ENCODE measurements around the gene ZNF473. TPM values are rescaled to one million over a fixed set of nuclear protein-coding genes. Genes with fewer than 3 reads are reported as not detected.

Gene ZNF473
- total RNA-seq, 1 experiment from 2014 or later = 19.0 TPM

DNA sequence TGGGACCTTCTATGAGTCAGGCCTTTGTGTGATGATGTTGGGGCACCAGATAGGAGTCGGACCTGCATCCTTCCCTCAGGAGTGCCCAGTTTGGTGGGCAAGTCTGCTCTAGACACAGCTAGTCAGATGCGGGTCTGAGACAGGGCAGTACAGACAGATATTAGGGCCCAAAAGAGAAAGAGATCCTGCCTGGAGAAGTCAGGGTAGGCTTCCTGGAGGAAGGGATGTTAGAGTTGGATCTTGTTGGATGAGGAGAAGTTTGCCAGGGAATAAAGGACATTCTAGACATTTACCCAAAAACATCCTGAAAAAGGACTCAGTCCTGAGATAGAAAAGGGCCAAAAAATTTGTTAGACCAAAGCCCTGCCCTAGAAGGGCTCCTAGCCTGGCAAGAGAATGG lies 17.9 kb upstream of the ZNF473 start:
- no peaks in the 10 kb centered on the region for H3K79me1 ChIP-seq (ENCODE audit: insufficient read depth, low read depth, low read length, poor library complexity, severe bottlenecking)
- no peak overlapping the region for H2BK15ac ChIP-seq (ENCODE audit: low read depth, low read length)
- H3K79me2 ChIP-seq (ENCODE audit: insufficient read depth, low read length) = no peaks in the 10 kb centered on the region
- no peak overlapping the region for H2AFZ ChIP-seq (ENCODE audit: low read length)
- H3K18ac ChIP-seq (ENCODE audit: insufficient read length, low read depth, low read length) = no peak overlapping the region
- H4K8ac ChIP-seq (replicated peaks; ENCODE audit: insufficient read length, low read depth, low read length) = no peak overlapping the region
- no peak overlapping the region for H3T11ph ChIP-seq (ENCODE audit: low read length)
- H3K9me3 Mint-ChIP-seq = no peaks in the 10 kb centered on the region
- no peaks in the 10 kb centered on the region for H3K23me2 ChIP-seq (ENCODE audit: insufficient read length, low read depth, low read length, poor library complexity, severe bottlenecking)
- H3K56ac ChIP-seq (ENCODE audit: insufficient read length, low read depth, low read length) = no peak overlapping the region
- H3K4me3 Mint-ChIP-seq = no peak overlapping the region
- no peak overlapping the region for H4K5ac ChIP-seq (ENCODE audit: insufficient read length, low read depth, low read length)
- H3K36me3 Mint-ChIP-seq (ENCODE audit: insufficient read depth in 1 of 3, low read depth in 3 of 3) = peaks cover 8 to 23% (median 21%) of the 10 kb centered on the region in 3 experiments
- no peak overlapping the region for H2AK5ac ChIP-seq (ENCODE audit: insufficient read length, low read length)
- DNase-seq = no peak
- no peaks in the 10 kb centered on the region for H3K4me1 ChIP-seq (ENCODE audit: insufficient read depth, low read length)
- no peak overlapping the region for H2BK120ac ChIP-seq (ENCODE audit: low read depth, low read length, poor library complexity, severe bottlenecking)
- no peak overlapping the region for H4K91ac ChIP-seq (ENCODE audit: insufficient read length, low read depth, low read length)
- no peak overlapping the region for H3K9ac ChIP-seq (ENCODE audit: extremely low read depth, insufficient read length, low read length)
- H2BK20ac ChIP-seq (ENCODE audit: low read depth, low read length, poor library complexity, severe bottlenecking) = no peak overlapping the region
- TF ChIP-seq, protein P1, sequence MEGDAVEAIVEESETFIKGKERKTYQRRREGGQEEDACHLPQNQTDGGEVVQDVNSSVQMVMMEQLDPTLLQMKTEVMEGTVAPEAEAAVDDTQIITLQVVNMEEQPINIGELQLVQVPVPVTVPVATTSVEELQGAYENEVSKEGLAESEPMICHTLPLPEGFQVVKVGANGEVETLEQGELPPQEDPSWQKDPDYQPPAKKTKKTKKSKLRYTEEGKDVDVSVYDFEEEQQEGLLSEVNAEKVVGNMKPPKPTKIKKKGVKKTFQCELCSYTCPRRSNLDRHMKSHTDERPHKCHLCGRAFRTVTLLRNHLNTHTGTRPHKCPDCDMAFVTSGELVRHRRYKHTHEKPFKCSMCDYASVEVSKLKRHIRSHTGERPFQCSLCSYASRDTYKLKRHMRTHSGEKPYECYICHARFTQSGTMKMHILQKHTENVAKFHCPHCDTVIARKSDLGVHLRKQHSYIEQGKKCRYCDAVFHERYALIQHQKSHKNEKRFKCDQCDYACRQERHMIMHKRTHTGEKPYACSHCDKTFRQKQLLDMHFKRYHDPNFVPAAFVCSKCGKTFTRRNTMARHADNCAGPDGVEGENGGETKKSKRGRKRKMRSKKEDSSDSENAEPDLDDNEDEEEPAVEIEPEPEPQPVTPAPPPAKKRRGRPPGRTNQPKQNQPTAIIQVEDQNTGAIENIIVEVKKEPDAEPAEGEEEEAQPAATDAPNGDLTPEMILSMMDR (conservative IDR thresholded peaks at IDR 0.05) = no peak
- no peak overlapping the region for H3K27ac ChIP-seq (ENCODE audit: insufficient read length, low read depth, low read length)
- H3K27me3 Mint-ChIP-seq (ENCODE audit: low read depth) = no peaks in the 10 kb centered on the region
- H3K4me2 ChIP-seq (ENCODE audit: insufficient read depth, insufficient read length, low read length) = no peak overlapping the region
- H3K4me1 Mint-ChIP-seq = no peaks in the 10 kb centered on the region
- H4K20me1 ChIP-seq (ENCODE audit: control insufficient read depth, insufficient read depth, insufficient read length) = no peaks in the 10 kb centered on the region
- no peak overlapping the region for H3K27ac Mint-ChIP-seq
- no peak overlapping the region for H3K23ac ChIP-seq (ENCODE audit: insufficient read length, low read depth, low read length)
- H3K9me3 ChIP-seq (ENCODE audit: control insufficient read depth, low read depth, low read length) = no peaks in the 10 kb centered on the region
- H3K14ac ChIP-seq (ENCODE audit: insufficient read depth, low read length) = no peak overlapping the region
- no peak overlapping the region for H3K4ac ChIP-seq (ENCODE audit: low read depth, low read length)
- WGBS (ENCODE audit: extremely low coverage, insufficient read length, low lambda C conversion rate) = no CpG with 5 or more reads among the region's 2 CpGs
- H2BK12ac ChIP-seq (ENCODE audit: insufficient read length, low read depth, low read length) = no peak overlapping the region
- no peaks in the 10 kb centered on the region for H3K27me3 ChIP-seq (ENCODE audit: insufficient read depth, low read length)
- no peak overlapping the region for H2BK5ac ChIP-seq (ENCODE audit: insufficient read length, low read length)
